Muscle of leg (tissue), 16 donors: ENCODE data around the gene DMD. TPM values are rescaled to one million over a fixed set of nuclear protein-coding genes. Genes with fewer than 3 reads are reported as not detected.
A peak's percentile ranks its signal among the peaks of the same experiment; 100 is the strongest.

Source experiments
- DNase-seq: peaks from one replicate; pipeline ENCODE4 v3.0.0; 2013
- H3K27ac ChIP-seq: one replicate; pipeline ENCODE4 v1.5.1; 2013; ENCODE audit warnings: mild to moderate bottlenecking, low read length, control low read depth
- H3K27me3 ChIP-seq: one replicate; pipeline ENCODE4 v1.6.1; 2013; ENCODE audit warnings: low read length; ENCODE audit not compliant: control insufficient read depth, insufficient read depth
- H3K36me3 ChIP-seq: one replicate; pipeline ENCODE4 v1.6.1; 2013; ENCODE audit warnings: low read length; ENCODE audit not compliant: control insufficient read depth, insufficient read depth
- H3K4me1 ChIP-seq: one replicate; pipeline ENCODE4 v1.6.1; 2013; ENCODE audit warnings: low read length; ENCODE audit not compliant: control insufficient read depth, insufficient read depth
- H3K4me3 ChIP-seq: one replicate; pipeline ENCODE4 v1.5.1; 2013; ENCODE audit warnings: low read length, control low read depth
- H3K9me3 ChIP-seq: replicated peaks from 2 replicates; pipeline ENCODE4 v1.6.1; 2013; ENCODE audit warnings: low read depth, low read length; ENCODE audit not compliant: control insufficient read depth
- WGBS: methylation state at CpG from one replicate; pipeline ENCODE4 v1.1.5; 2013; ENCODE audit warnings: missing lambda C conversion rate; ENCODE audit not compliant: insufficient coverage; 5-methylcytosine and 5-hydroxymethylcytosine counted together
- long read RNA-seq, 11 donors: transcript quantifications; one replicate each; lab custom pipeline, GENCODE V29; 2026
- polyA plus RNA-seq, 8 donors: library from polyadenylated mRNA; unstranded; fragments of 120-200 nt; gene quantifications; one replicate each; pipeline versions ENCODE4 v1.2.1 to v1.2.3, GENCODE V29; 2013; ENCODE audit warnings: inconsistent platforms in 1 of 8, low replicate concordance in 1 of 8; ENCODE audit not compliant: insufficient read length in 8 of 8, insufficient read depth in 1 of 8
- total RNA-seq: library from RNA; stranded (reverse); fragments of 120-200 nt; gene quantifications from one replicate; pipeline ENCODE4 v1.2.4, GENCODE V29; 2013

Gene DMD
- 106 TPM for total RNA-seq
- 10 to 100 TPM; 50.3 to 89.5 (median 68.7) TPM for polyA plus RNA-seq
- long read RNA-seq, donor 1, partial matches to known transcripts: 0 of 1 reads
- long read RNA-seq, donor 1, other reads (novel, unspliced or antisense): 0 of 1 reads
- long read RNA-seq, donor 2, partial matches to known transcripts: 0 of 1 reads
- long read RNA-seq, donor 2, other reads (novel, unspliced or antisense): 0 of 1 reads
- long read RNA-seq, donor 3, full-length matches to known transcripts: 2 of 9 reads
- long read RNA-seq, donor 3, partial matches to known transcripts: 7 of 9 reads
- long read RNA-seq, donor 3, other reads (novel, unspliced or antisense): 0 of 9 reads
- long read RNA-seq, donor 4: 0 reads
- long read RNA-seq, donor 5, full-length matches to known transcripts: 3 of 8 reads
- long read RNA-seq, donor 5, partial matches to known transcripts: 5 of 8 reads
- long read RNA-seq, donor 5, other reads (novel, unspliced or antisense): 0 of 8 reads
- long read RNA-seq, donor 6, partial matches to known transcripts: 0 of 3 reads
- long read RNA-seq, donor 6, other reads (novel, unspliced or antisense): 0 of 3 reads
- long read RNA-seq, donor 7, partial matches to known transcripts: 0 of 2 reads
- long read RNA-seq, donor 7, other reads (novel, unspliced or antisense): 0 of 2 reads
- long read RNA-seq, donor 8, full-length matches to known transcripts: 2 of 2 reads
- long read RNA-seq, donor 8, partial matches to known transcripts: 0 of 2 reads
- long read RNA-seq, donor 8, other reads (novel, unspliced or antisense): 0 of 2 reads
- long read RNA-seq, donor 9, full-length matches to known transcripts: 2 of 14 reads
- long read RNA-seq, donor 9, partial matches to known transcripts: 12 of 14 reads
- long read RNA-seq, donor 9, other reads (novel, unspliced or antisense): 0 of 14 reads
- long read RNA-seq, donor 10, full-length matches to known transcripts: 4 of 19 reads
- long read RNA-seq, donor 10, partial matches to known transcripts: 15 of 19 reads
- long read RNA-seq, donor 10, other reads (novel, unspliced or antisense): 0 of 19 reads
- long read RNA-seq, donor 11, full-length matches to known transcripts: 2 of 2 reads
- long read RNA-seq, donor 11, partial matches to known transcripts: 0 of 2 reads
- long read RNA-seq, donor 11, other reads (novel, unspliced or antisense): 0 of 2 reads

GRCh38 chrX:33211356-33212260 is at the start of gene DMD:
TSS of gene DMD (minus strand) at chrX:33211549. CDS start at chrX:33211312, 237 bp downstream.
- no peaks in the 10 kb centered on the region for H3K4me1 ChIP-seq
- no peaks in the 10 kb centered on the region for H3K27me3 ChIP-seq
- no peaks in the 10 kb centered on the region for H3K36me3 ChIP-seq
- peak; percentile 96 for DNase-seq
- H3K4me3 ChIP-seq: peak within 1 kb of the TSS; percentile 44
- peak within 1 kb of the TSS; percentile 91 for H3K27ac ChIP-seq
- WGBS: 16% methylated on average over 3 of the region's 6 CpGs
- no peaks in the 10 kb centered on the region for H3K9me3 ChIP-seq

GRCh38 chrX:33252306-33252825 is 41.0 kb upstream of the DMD start:
- Histone ChIP-seq H3K36me3 (no peaks in the 10 kb centered on the region), H3K9me3 (no peaks in the 10 kb centered on the region), H3K27ac (no peak overlapping the region), H3K4me3 (no peak overlapping the region), H3K4me1 (no peaks in the 10 kb centered on the region), H3K27me3 (peaks cover 2% of the 10 kb centered on the region)
- WGBS: no CpG with 5 or more reads among the region's 1 CpG
- no peak for DNase-seq

- no peak overlapping the region for H3K27ac ChIP-seq
Observed at GRCh38 chrX:33218819-33219218, 7.5 kb upstream of the DMD start.

GRCh38 chrX:33210156-33210555 is 1.2 kb downstream of the DMD start:
- Histone ChIP-seq H3K27me3 (no peaks in the 10 kb centered on the region), H3K27ac (peak overlapping the region; percentile 91), H3K4me1 (no peaks in the 10 kb centered on the region), H3K4me3 (peak overlapping the region; percentile 44), H3K36me3 (no peaks in the 10 kb centered on the region), H3K9me3 (no peaks in the 10 kb centered on the region)
- peak; percentile 21 for DNase-seq
- WGBS: no CpG with 5 or more reads among the region's 2 CpGs

More at GRCh38 chrX:33218819-33219218, 7.5 kb upstream of the DMD start:
- DNase-seq: no peak
- WGBS: no CpG with 5 or more reads among the region's 4 CpGs
- no peak overlapping the region for H3K4me3 ChIP-seq
- no peaks in the 10 kb centered on the region for H3K36me3 ChIP-seq
- no peaks in the 10 kb centered on the region for H3K4me1 ChIP-seq
- H3K9me3 ChIP-seq: no peaks in the 10 kb centered on the region
- H3K27me3 ChIP-seq: no peaks in the 10 kb centered on the region

GRCh38 chrX:33207056-33207455 is 4.3 kb downstream of the DMD start:
- no CpG with 5 or more reads among the region's 1 CpG for WGBS
- Histone ChIP-seq H3K9me3 (no peaks in the 10 kb centered on the region), H3K4me1 (no peaks in the 10 kb centered on the region), H3K36me3 (no peaks in the 10 kb centered on the region), H3K27ac (peak overlapping the region; percentile 73), H3K4me3 (peak overlapping the region; percentile 44), H3K27me3 (no peaks in the 10 kb centered on the region)
- no peak for DNase-seq

GRCh38 chrX:33205321-33205720 is 6.0 kb downstream of the DMD start:
- H3K4me3 ChIP-seq: peak overlapping the region; percentile 31
- no CpG with 5 or more reads among the region's 3 CpGs for WGBS

GRCh38 chrX:33204889-33205288 is 6.5 kb downstream of the DMD start:
- Histone ChIP-seq H3K27me3 (no peaks in the 10 kb centered on the region), H3K9me3 (no peaks in the 10 kb centered on the region), H3K4me1 (no peaks in the 10 kb centered on the region), H3K4me3 (peak overlapping the region; percentile 31), H3K36me3 (no peaks in the 10 kb centered on the region), H3K27ac (peak overlapping the region; percentile 74)
- peak; percentile 85 for DNase-seq
- 30% methylated on average over 2 of the region's 5 CpGs for WGBS

More at GRCh38 chrX:33205321-33205720, 6.0 kb downstream of the DMD start:
- no peaks in the 10 kb centered on the region for H3K36me3 ChIP-seq
- peak overlapping the region; percentile 73 for H3K27ac ChIP-seq
- H3K4me1 ChIP-seq: no peaks in the 10 kb centered on the region
- H3K27me3 ChIP-seq: no peaks in the 10 kb centered on the region
- peak; percentile 27 for DNase-seq
- no peaks in the 10 kb centered on the region for H3K9me3 ChIP-seq

- Histone ChIP-seq H3K36me3 (no peaks in the 10 kb centered on the region), H3K4me3 (no peak overlapping the region), H3K9me3 (no peaks in the 10 kb centered on the region), H3K27ac (no peak overlapping the region), H3K27me3 (no peaks in the 10 kb centered on the region), H3K4me1 (peaks cover 2% of the 10 kb centered on the region)
- no peak for DNase-seq
- WGBS: 70% methylated on average over 2 of the region's 8 CpGs
Observed at GRCh38 chrX:33198561-33199279, 12.6 kb downstream of the DMD start.
